AG10803 (cell line): Measurements from ENCODE around the gene IFT43.

Experiments used
- DNase-seq: peaks from one replicate; pipeline ENCODE4 v3.0.0; 2010; ENCODE audit warnings: low read depth
- H3K4me3 ChIP-seq: 2 replicates; pipeline ENCODE4 v1.5.1; 2011; ENCODE audit warnings: mild to moderate bottlenecking, low read length, control low read depth
- CTCF ChIP-seq: conservative IDR thresholded peaks from 2 replicates; pipeline ENCODE4 v1.5.1; 2011; ENCODE audit warnings: mild to moderate bottlenecking, low read length, control low read depth, inconsistent platforms

IFT43 gene

GRCh38 chr14:76012354-76012753 is 26.8 kb downstream of the IFT43 start:
- DNase-seq = no peak
- TF ChIP-seq CTCF = no peak
- no peak overlapping the region for H3K4me3 ChIP-seq

GRCh38 chr14:76015191-76015590 is 29.6 kb downstream of the IFT43 start:
- no peak for TF ChIP-seq CTCF
- no peak overlapping the region for H3K4me3 ChIP-seq
- DNase-seq = no peak

GRCh38 chr14:76015668-76016067 is 30.1 kb downstream of the IFT43 start:
- no peak for DNase-seq
- TF ChIP-seq CTCF = no peak
- no peak overlapping the region for H3K4me3 ChIP-seq

- no peak for DNase-seq
- no peak for TF ChIP-seq CTCF
- H3K4me3 ChIP-seq = no peak overlapping the region
These were observed 34.1 kb downstream of the IFT43 start for GRCh38 chr14:76019676-76020075.

GRCh38 chr14:76022991-76023390 is 37.4 kb downstream of the IFT43 start:
- no peak overlapping the region for H3K4me3 ChIP-seq
- TF ChIP-seq CTCF = no peak
- DNase-seq = no peak

GRCh38 chr14:76023757-76024156 is 38.2 kb downstream of the IFT43 start:
- H3K4me3 ChIP-seq = no peak overlapping the region
- TF ChIP-seq CTCF = no peak
- no peak for DNase-seq

- no peak for TF ChIP-seq CTCF
- DNase-seq = no peak
- H3K4me3 ChIP-seq = no peak overlapping the region
These were observed 38.8 kb downstream of the IFT43 start for GRCh38 chr14:76024211-76024907.
